HepG2 (cell line): ENCODE results near the gene SLC29A3. TPM values are rescaled to one million over a fixed set of nuclear protein-coding genes. Genes with fewer than 3 reads are reported as not detected.

Source experiments
- NFE2L1 ChIP-seq: sonication (generic); formaldehyde crosslinking; IDR thresholded peaks from 2 replicates; pipeline ENCODE4 v1.4.0; 2020; ENCODE audit warnings: missing genetic modification reagents, mild to moderate bottlenecking, borderline replicate concordance
- SIN3B ChIP-seq: fragments of 150-350 bp; IDR thresholded peaks from 2 replicates; pipeline ENCODE4 v1.6.1; 2014; ENCODE audit warnings: low read length
- SSRP1 ChIP-seq: IDR thresholded peaks from 2 replicates; pipeline ENCODE4 v1.6.1; 2016; ENCODE audit warnings: control low read depth
- YEATS4 ChIP-seq: sonication (generic); formaldehyde crosslinking; IDR thresholded peaks from 2 replicates; pipeline ENCODE4 v1.4.0; 2020; ENCODE audit warnings: missing genetic modification reagents, borderline replicate concordance
- ZBTB38 ChIP-seq: sonication (generic); formaldehyde crosslinking; IDR thresholded peaks from 2 replicates; pipeline ENCODE4 v1.5.1; 2020; ENCODE audit warnings: mild to moderate bottlenecking, missing genetic modification reagents
- ZFP90 ChIP-seq: sonication (generic); formaldehyde crosslinking; IDR thresholded peaks from 2 replicates; pipeline ENCODE4 v1.8.0; 2022; ENCODE audit warnings: missing genetic modification reagents, mild to moderate bottlenecking, inconsistent platforms, borderline replicate concordance
- ZNF124 ChIP-seq: sonication (generic); formaldehyde crosslinking; IDR thresholded peaks from 2 replicates; pipeline ENCODE4 v1.4.0; 2020; ENCODE audit warnings: missing genetic modification reagents
- ZNF24 ChIP-seq: fragments of 450-650 bp; IDR thresholded peaks from 2 replicates; pipeline ENCODE4 v1.6.1; 2017; ENCODE audit warnings: antibody characterized with exemption, mild to moderate bottlenecking
- ZNF510 ChIP-seq: sonication (generic); formaldehyde crosslinking; IDR thresholded peaks from 2 replicates; pipeline ENCODE4 v1.4.0; 2020; ENCODE audit warnings: low read depth, mild to moderate bottlenecking, missing genetic modification reagents
- polyA plus RNA-seq, 8 experiments: library from polyadenylated mRNA; depleted of rRNA in 3 of 8; stranded (reverse) in 7 of 8; unstranded in 1 of 8; fragments of >200 nt; fragmentation: Illumina TruSeq in 4 of 8; extraction: Trizol in 4 of 8; gene quantifications; 2 replicates each; pipeline versions ENCODE4 v1.2.1 to v1.2.3, GENCODE V29; 2011 to 2016; ENCODE audit warnings: low read depth in 4 of 8, missing spikeins in 1 of 8, mixed read lengths in 1 of 8; ENCODE audit not compliant: insufficient read depth in 1 of 8
- total RNA-seq, 5 experiments: library from RNA; depleted of rRNA; stranded (reverse); fragments of >200 nt; fragmentation: Illumina TruSeq; extraction: Trizol; gene quantifications; 2 replicates each; pipeline ENCODE4 v1.2.3, GENCODE V29; 2016; ENCODE audit warnings: low read depth in 1 of 5
- TF ChIP-seq, protein P1 (sequence below): IDR thresholded peaks from 2 replicates; pipeline ENCODE4 v1.6.1; 2016; ENCODE audit warnings: low read depth, missing genetic modification reagents, missing compliant biosample characterization
- TF ChIP-seq, protein P2 (sequence below): sonication (generic); formaldehyde crosslinking; IDR thresholded peaks from 2 replicates; pipeline ENCODE4 v1.4.0; 2020; ENCODE audit warnings: missing genetic modification reagents

The SLC29A3 gene
- total and polyA plus RNA-seq, 2 of the 13 experiments (the other 11 are each of a cell fraction or from before 2014, with no cell fraction given), result 8.6 to 11.8 TPM

DNA sequence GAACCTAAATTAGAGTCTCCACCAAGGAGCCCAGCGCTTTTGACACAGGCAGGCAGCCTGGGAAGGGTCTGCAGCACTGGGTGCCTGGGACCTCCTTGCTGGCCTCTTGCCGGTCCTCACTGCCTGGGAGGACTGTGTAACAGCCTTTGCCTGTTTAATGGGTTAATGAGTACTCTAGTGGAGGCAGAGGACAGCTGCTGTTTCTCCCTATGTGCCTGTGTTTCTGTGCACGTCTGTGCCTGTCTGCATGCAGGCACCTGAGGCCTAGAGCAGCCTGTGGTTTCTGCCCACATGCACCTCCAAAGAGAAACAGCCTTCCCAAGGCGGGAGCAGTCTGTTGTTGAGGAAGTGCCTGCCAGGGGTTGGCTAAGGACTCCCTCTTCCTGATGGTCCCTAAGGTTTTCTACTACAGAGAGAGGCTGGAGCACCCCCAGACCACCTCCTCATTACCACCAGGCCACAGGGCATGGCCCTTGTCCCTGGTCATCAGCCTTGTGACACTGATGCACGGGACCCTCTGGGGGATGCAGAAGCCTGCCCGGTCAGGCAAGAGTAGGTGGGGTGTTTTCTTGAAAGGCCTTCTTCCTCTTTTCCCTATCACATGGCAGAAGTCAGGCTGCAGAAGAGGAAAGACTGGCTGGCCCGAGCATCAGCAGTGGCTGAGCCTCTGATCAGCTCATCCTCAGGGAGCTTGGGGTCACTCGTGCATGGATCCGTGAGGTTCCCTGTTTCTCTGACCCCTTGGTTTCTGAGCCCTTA lies 14.2 kb downstream of the SLC29A3 start (continued):
- TF ChIP-seq, protein P1, sequence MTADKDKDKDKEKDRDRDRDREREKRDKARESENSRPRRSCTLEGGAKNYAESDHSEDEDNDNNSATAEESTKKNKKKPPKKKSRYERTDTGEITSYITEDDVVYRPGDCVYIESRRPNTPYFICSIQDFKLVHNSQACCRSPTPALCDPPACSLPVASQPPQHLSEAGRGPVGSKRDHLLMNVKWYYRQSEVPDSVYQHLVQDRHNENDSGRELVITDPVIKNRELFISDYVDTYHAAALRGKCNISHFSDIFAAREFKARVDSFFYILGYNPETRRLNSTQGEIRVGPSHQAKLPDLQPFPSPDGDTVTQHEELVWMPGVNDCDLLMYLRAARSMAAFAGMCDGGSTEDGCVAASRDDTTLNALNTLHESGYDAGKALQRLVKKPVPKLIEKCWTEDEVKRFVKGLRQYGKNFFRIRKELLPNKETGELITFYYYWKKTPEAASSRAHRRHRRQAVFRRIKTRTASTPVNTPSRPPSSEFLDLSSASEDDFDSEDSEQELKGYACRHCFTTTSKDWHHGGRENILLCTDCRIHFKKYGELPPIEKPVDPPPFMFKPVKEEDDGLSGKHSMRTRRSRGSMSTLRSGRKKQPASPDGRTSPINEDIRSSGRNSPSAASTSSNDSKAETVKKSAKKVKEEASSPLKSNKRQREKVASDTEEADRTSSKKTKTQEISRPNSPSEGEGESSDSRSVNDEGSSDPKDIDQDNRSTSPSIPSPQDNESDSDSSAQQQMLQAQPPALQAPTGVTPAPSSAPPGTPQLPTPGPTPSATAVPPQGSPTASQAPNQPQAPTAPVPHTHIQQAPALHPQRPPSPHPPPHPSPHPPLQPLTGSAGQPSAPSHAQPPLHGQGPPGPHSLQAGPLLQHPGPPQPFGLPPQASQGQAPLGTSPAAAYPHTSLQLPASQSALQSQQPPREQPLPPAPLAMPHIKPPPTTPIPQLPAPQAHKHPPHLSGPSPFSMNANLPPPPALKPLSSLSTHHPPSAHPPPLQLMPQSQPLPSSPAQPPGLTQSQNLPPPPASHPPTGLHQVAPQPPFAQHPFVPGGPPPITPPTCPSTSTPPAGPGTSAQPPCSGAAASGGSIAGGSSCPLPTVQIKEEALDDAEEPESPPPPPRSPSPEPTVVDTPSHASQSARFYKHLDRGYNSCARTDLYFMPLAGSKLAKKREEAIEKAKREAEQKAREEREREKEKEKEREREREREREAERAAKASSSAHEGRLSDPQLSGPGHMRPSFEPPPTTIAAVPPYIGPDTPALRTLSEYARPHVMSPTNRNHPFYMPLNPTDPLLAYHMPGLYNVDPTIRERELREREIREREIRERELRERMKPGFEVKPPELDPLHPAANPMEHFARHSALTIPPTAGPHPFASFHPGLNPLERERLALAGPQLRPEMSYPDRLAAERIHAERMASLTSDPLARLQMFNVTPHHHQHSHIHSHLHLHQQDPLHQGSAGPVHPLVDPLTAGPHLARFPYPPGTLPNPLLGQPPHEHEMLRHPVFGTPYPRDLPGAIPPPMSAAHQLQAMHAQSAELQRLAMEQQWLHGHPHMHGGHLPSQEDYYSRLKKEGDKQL (CRISPR knock-in tag), result no peak
- no peak for TF ChIP-seq ZNF24
- no peak for TF ChIP-seq SIN3B
- TF ChIP-seq SSRP1 (CRISPR knock-in tag), result no peak
- no peak for TF ChIP-seq ZFP90 (CRISPR knock-in tag)
- TF ChIP-seq ZNF124 (CRISPR knock-in tag), result 0 out of 2 replicates have a peak, but pooled peaks have one; percentile 38
- TF ChIP-seq ZBTB38 (CRISPR knock-in tag), result peak; percentile 56; the same call in 1 of the 2 replicates
- no peak for TF ChIP-seq YEATS4 (CRISPR knock-in tag)
- no peak for TF ChIP-seq ZNF510
- TF ChIP-seq NFE2L1 (CRISPR knock-in tag), result no peak
- TF ChIP-seq, protein P2, sequence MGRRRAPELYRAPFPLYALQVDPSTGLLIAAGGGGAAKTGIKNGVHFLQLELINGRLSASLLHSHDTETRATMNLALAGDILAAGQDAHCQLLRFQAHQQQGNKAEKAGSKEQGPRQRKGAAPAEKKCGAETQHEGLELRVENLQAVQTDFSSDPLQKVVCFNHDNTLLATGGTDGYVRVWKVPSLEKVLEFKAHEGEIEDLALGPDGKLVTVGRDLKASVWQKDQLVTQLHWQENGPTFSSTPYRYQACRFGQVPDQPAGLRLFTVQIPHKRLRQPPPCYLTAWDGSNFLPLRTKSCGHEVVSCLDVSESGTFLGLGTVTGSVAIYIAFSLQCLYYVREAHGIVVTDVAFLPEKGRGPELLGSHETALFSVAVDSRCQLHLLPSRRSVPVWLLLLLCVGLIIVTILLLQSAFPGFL (CRISPR knock-in tag), result no peak
